SK-N-SH treated with all-trans-retinoic acid at 6 μM for 48 hours (cell line): ENCODE data around the gene SIL1.

Source experiments
- ATAC-seq: fragments of 200-7000 bp; cut with Tn5 transposase; 3 replicates; pipeline ENCODE4 v1.9.1; 2020; ENCODE audit warnings: mild to moderate bottlenecking, moderate library complexity
- ARNTL ChIP-seq: fragments of 450-650 bp; formaldehyde crosslinking; IDR thresholded peaks from 2 replicates; pipeline ENCODE4 v1.5.0; 2020; ENCODE audit warnings: low read depth, mild to moderate bottlenecking, moderate library complexity, borderline replicate concordance
- CREB5 ChIP-seq: fragments of 250-450 bp; sonication (Bioruptor Pico); IDR thresholded peaks from 2 replicates; pipeline ENCODE4 v1.5.1; 2020; ENCODE audit warnings: low read depth, mild to moderate bottlenecking, moderate library complexity
- CSDC2 ChIP-seq: fragments of 250-450 bp; sonication (Bioruptor Pico); IDR thresholded peaks from 2 replicates; pipeline ENCODE4 v1.5.0; 2020; ENCODE audit warnings: mild to moderate bottlenecking, moderate library complexity
- GLIS3 ChIP-seq: fragments of 250-450 bp; sonication (Bioruptor Pico); IDR thresholded peaks from 2 replicates; pipeline ENCODE4 v1.5.0; 2020; ENCODE audit warnings: mild to moderate bottlenecking, moderate library complexity
- ISL1 ChIP-seq: fragments of 250-450 bp; sonication (Bioruptor Pico); IDR thresholded peaks from 2 replicates; pipeline ENCODE4 v2.1.2; 2022; ENCODE audit warnings: mild to moderate bottlenecking, moderate library complexity
- OSR1 ChIP-seq: fragments of 250-450 bp; sonication (Bioruptor Pico); IDR thresholded peaks from 2 replicates; pipeline ENCODE4 v1.8.0; 2022; ENCODE audit warnings: moderate library complexity, mild to moderate bottlenecking, inconsistent platforms
- PATZ1 ChIP-seq: fragments of 250-450 bp; sonication (Bioruptor Pico); IDR thresholded peaks from 2 replicates; pipeline ENCODE4 v1.8.0; 2020; ENCODE audit warnings: mild to moderate bottlenecking, moderate library complexity, borderline replicate concordance
- POU6F1 ChIP-seq: fragments of 250-450 bp; sonication (Bioruptor Pico); IDR thresholded peaks from 2 replicates; pipeline ENCODE4 v1.8.0; 2021; ENCODE audit warnings: low read depth, mild to moderate bottlenecking, moderate library complexity, borderline replicate concordance
- PPARA ChIP-seq: fragments of 250-450 bp; sonication (Bioruptor Pico); IDR thresholded peaks from 2 replicates; pipeline ENCODE4 v1.5.0; 2020; ENCODE audit warnings: mild to moderate bottlenecking, borderline replicate concordance
- RARB ChIP-seq: fragments of 250-450 bp; sonication (Bioruptor Pico); IDR thresholded peaks from 2 replicates; pipeline ENCODE4 v1.8.0; 2021; ENCODE audit warnings: mild to moderate bottlenecking, moderate library complexity
- SNAI2 ChIP-seq: fragments of 250-450 bp; sonication (Bioruptor Pico); IDR thresholded peaks from 2 replicates; pipeline ENCODE4 v1.5.0; 2020; ENCODE audit warnings: mild to moderate bottlenecking, moderate library complexity
- TCF4 ChIP-seq: fragments of 250-450 bp; sonication (Bioruptor Pico); IDR thresholded peaks from 2 replicates; pipeline ENCODE4 v1.8.0; 2021; ENCODE audit warnings: mild to moderate bottlenecking, moderate library complexity, borderline replicate concordance
- TOX ChIP-seq: fragments of 250-450 bp; sonication (Bioruptor Pico); IDR thresholded peaks from 2 replicates; pipeline ENCODE4 v1.8.0; 2021; ENCODE audit warnings: mild to moderate bottlenecking, moderate library complexity, borderline replicate concordance
- TSHZ2 ChIP-seq: fragments of 250-450 bp; sonication (Bioruptor Pico); IDR thresholded peaks from 2 replicates; pipeline ENCODE4 v1.5.0; 2020; ENCODE audit warnings: mild to moderate bottlenecking, moderate library complexity
- ZC3H10 ChIP-seq: fragments of 250-450 bp; sonication (Bioruptor Pico); IDR thresholded peaks from 2 replicates; pipeline ENCODE4 v1.5.1; 2021; ENCODE audit warnings: mild to moderate bottlenecking, moderate library complexity
- ZFP3 ChIP-seq: fragments of 250-450 bp; sonication (Bioruptor Pico); IDR thresholded peaks from 2 replicates; pipeline ENCODE4 v1.5.0; 2020; ENCODE audit warnings: mild to moderate bottlenecking, moderate library complexity
- ZFP30 ChIP-seq: fragments of 450-650 bp; formaldehyde crosslinking; IDR thresholded peaks from 2 replicates; pipeline ENCODE4 v1.5.0; 2022; ENCODE audit warnings: mild to moderate bottlenecking, moderate library complexity
- ZNF70 ChIP-seq: fragments of 450-650 bp; formaldehyde crosslinking; IDR thresholded peaks from 2 replicates; pipeline ENCODE4 v1.5.0; 2020; ENCODE audit warnings: mild to moderate bottlenecking, moderate library complexity
- ZNF8 ChIP-seq: fragments of 450-650 bp; formaldehyde crosslinking; IDR thresholded peaks from 2 replicates; pipeline ENCODE4 v1.5.0; 2020; ENCODE audit warnings: mild to moderate bottlenecking, moderate library complexity

Gene SIL1

GRCh38 chr5:139126711-139127111 is 71.5 kb downstream of the SIL1 start (continued):
- TF ChIP-seq ZNF70 (CRISPR knock-in tag) (no peak), PATZ1 (CRISPR knock-in tag) (no peak), ZFP3 (CRISPR knock-in tag) (no peak), OSR1 (CRISPR knock-in tag) (no peak), ZNF8 (CRISPR knock-in tag) (no peak), ARNTL (no peak)

- ATAC-seq, result no peak
Observed at GRCh38 chr5:139125991-139126390, 72.2 kb downstream of the SIL1 start.

GRCh38 chr5:139124774-139125520 is 73.2 kb downstream of the SIL1 start:
- no peak for TF ChIP-seq ZC3H10 (CRISPR knock-in tag)
- TF ChIP-seq PPARA (CRISPR knock-in tag), result no peak
- no peak for TF ChIP-seq SNAI2 (CRISPR knock-in tag)
- no peak for TF ChIP-seq ISL1 (CRISPR knock-in tag)
- no peak for TF ChIP-seq TSHZ2 (CRISPR knock-in tag)
- no peak for TF ChIP-seq TCF4 (CRISPR knock-in tag)
- TF ChIP-seq ZFP30 (CRISPR knock-in tag), result no peak
- TF ChIP-seq ARNTL, result no peak
- TF ChIP-seq OSR1 (CRISPR knock-in tag), result no peak
- no peak for TF ChIP-seq PATZ1 (CRISPR knock-in tag)
- no peak for TF ChIP-seq ZNF8 (CRISPR knock-in tag)
- TF ChIP-seq RARB, result no peak
- TF ChIP-seq TOX (CRISPR knock-in tag), result no peak
- TF ChIP-seq ZNF70 (CRISPR knock-in tag), result no peak
- TF ChIP-seq CSDC2, result no peak
- no peak for TF ChIP-seq CREB5 (CRISPR knock-in tag)
- TF ChIP-seq ZFP3 (CRISPR knock-in tag), result no peak
- no peak for TF ChIP-seq POU6F1 (CRISPR knock-in tag)
- no peak for ATAC-seq

More at GRCh38 chr5:139125991-139126390, 72.2 kb downstream of the SIL1 start:
- no peak for TF ChIP-seq PPARA (CRISPR knock-in tag)
- TF ChIP-seq SNAI2 (CRISPR knock-in tag), result no peak
- no peak for TF ChIP-seq CSDC2
- no peak for TF ChIP-seq ZC3H10 (CRISPR knock-in tag)
- no peak for TF ChIP-seq GLIS3 (CRISPR knock-in tag)
- TF ChIP-seq ZNF8 (CRISPR knock-in tag), result no peak
- no peak for TF ChIP-seq TOX (CRISPR knock-in tag)
